HTERT RPE-1 (cell line): ENCODE data around the gene BAX.

ENCODE experiments used
- in situ Hi-C: fragments of 300-500 bp; cut with MboI; formaldehyde crosslinking; loops from 4 replicates; pipeline ENCODE4 v1.14.3; 2020; ENCODE audit warnings: low sequenced_read_pairs

Gene BAX

GRCh38 chr19:48982280-48982679 lies 27.6 kb downstream of the BAX start:
- in situ Hi-C loops = no loop called here

- in situ Hi-C loops = no loop called here
These were observed 31.0 kb downstream of the BAX start for GRCh38 chr19:48985711-48986110.

- in situ Hi-C loops = no loop called here
These were observed 31.5 kb downstream of the BAX start for GRCh38 chr19:48986211-48986610.

- in situ Hi-C loops = no loop called here
These were observed 32.6 kb downstream of the BAX start for GRCh38 chr19:48987323-48987722.

GRCh38 chr19:48988286-48988685 lies 33.6 kb downstream of the BAX start:
- in situ Hi-C loops = no loop called here

- in situ Hi-C loops = no loop called here
These were observed 34.2 kb downstream of the BAX start for GRCh38 chr19:48988860-48989259.

GRCh38 chr19:48989701-48990291 lies 35.1 kb downstream of the BAX start:
- in situ Hi-C loops = no loop called here

- in situ Hi-C loops = no loop called here
These were observed 35.7 kb downstream of the BAX start for GRCh38 chr19:48990400-48990799.

- in situ Hi-C loops = no loop called here
These were observed 36.4 kb downstream of the BAX start for GRCh38 chr19:48991011-48991609.

GRCh38 chr19:48991873-48992580 lies 37.4 kb downstream of the BAX start:
- in situ Hi-C loops = no loop called here

- in situ Hi-C loops = no loop called here
These were observed 38.0 kb downstream of the BAX start for GRCh38 chr19:48992581-48993174.

GRCh38 chr19:48993175-48994034 lies 38.7 kb downstream of the BAX start, which contains the start of the genes GYS1 and RUVBL2:
GYS1 (minus strand) TSS chr19:48993309; CDS start chr19:48993112, 197 bp downstream.
RUVBL2 (plus strand) TSS chr19:48993887; CDS start chr19:48993912, 25 bp downstream.
- in situ Hi-C loops = no loop called here

- in situ Hi-C loops = no loop called here
These were observed 39.3 kb downstream of the BAX start for GRCh38 chr19:48994035-48994386.

GRCh38 chr19:48997972-48998371 lies 43.3 kb downstream of the BAX start:
- in situ Hi-C loops = no loop called here

GRCh38 chr19:48999481-49000325 lies 45.0 kb downstream of the BAX start:
- in situ Hi-C loops = no loop called here

GRCh38 chr19:49004133-49004532 lies 49.5 kb downstream of the BAX start:
- in situ Hi-C loops = no loop called here

GRCh38 chr19:49004964-49005614 lies 50.4 kb downstream of the BAX start:
- in situ Hi-C loops = no loop called here

- in situ Hi-C loops = no loop called here
These were observed 52.2 kb downstream of the BAX start for GRCh38 chr19:49006905-49007304.

- in situ Hi-C loops = no loop called here
These were observed 55.2 kb downstream of the BAX start for GRCh38 chr19:49009828-49010227.

- in situ Hi-C loops = no loop called here
These were observed 55.8 kb downstream of the BAX start for GRCh38 chr19:49010453-49010852.
